ENCODE results near the gene PSRC1. TPM values are rescaled to one million over a fixed set of nuclear protein-coding genes. Genes with fewer than 3 reads are reported as not detected.

Gene PSRC1
- total RNA-seq, 1 donor from 2014 or later, result 78.1 TPM

- no peaks in the 10 kb centered on the region for H3K27me3 Mint-ChIP-seq (ENCODE audit: insufficient read depth, low read depth)
- peaks cover 26% of the 10 kb centered on the region for H3K4me1 Mint-ChIP-seq
- Histone ChIP-seq H3K4me3 (no peak overlapping the region), H3F3A (ENCODE audit: low read depth) (peaks cover 26% of the 10 kb centered on the region), H3K79me2 (ENCODE audit: low read depth) (peaks cover 7% of the 10 kb centered on the region), H3K36me3 (no peaks in the 10 kb centered on the region), H3K27ac (no peak overlapping the region), H2AFZ (replicated peaks) (no peak overlapping the region), H3K9me3 (ENCODE audit: low read depth) (no peaks in the 10 kb centered on the region), H3K9ac (no peak overlapping the region), H3K27me3 (no peaks in the 10 kb centered on the region), H4K20me1 (ENCODE audit: low read depth) (no peaks in the 10 kb centered on the region), H3K4me2 (no peak overlapping the region), H3K4me1 (no peaks in the 10 kb centered on the region)
- H3K9me3 Mint-ChIP-seq, result no peaks in the 10 kb centered on the region
- DNase-seq (ENCODE audit: low spot score), result no peak
- peaks cover 17% of the 10 kb centered on the region for H3K36me3 Mint-ChIP-seq
- TF ChIP-seq CTCF (IDR thresholded peaks at IDR 0.05) (no peak), EZH2phosphoT487 (IDR thresholded peaks at IDR 0.05) (no peak), EZH2 (IDR thresholded peaks at IDR 0.05) (no peak)
- H3K4me3 Mint-ChIP-seq, result no peak overlapping the region
- H3K27ac Mint-ChIP-seq, result peak overlapping the region; percentile 63
These were observed 7.1 kb downstream of the PSRC1 start for GRCh38 chr1:109275706-109276345.

- H3K9ac ChIP-seq, result peak overlapping the region; percentile 27
- no peak overlapping the region for H3K27ac ChIP-seq
- no peaks in the 10 kb centered on the region for H3K36me3 ChIP-seq
These were observed 8.1 kb downstream of the PSRC1 start for GRCh38 chr1:109274533-109275476.

More at GRCh38 chr1:109274533-109275476, 8.1 kb downstream of the PSRC1 start:
- Histone ChIP-seq H3K4me2 (no peak overlapping the region), H2AFZ (replicated peaks) (no peak overlapping the region), H3K4me3 (no peak overlapping the region), H3K79me2 (ENCODE audit: low read depth) (peaks cover 1% of the 10 kb centered on the region), H3K9me3 (ENCODE audit: low read depth) (no peaks in the 10 kb centered on the region), H3K4me1 (no peaks in the 10 kb centered on the region), H3F3A (ENCODE audit: low read depth) (peaks cover 22% of the 10 kb centered on the region), H3K27me3 (no peaks in the 10 kb centered on the region), H4K20me1 (ENCODE audit: low read depth) (no peaks in the 10 kb centered on the region)
- DNase-seq (ENCODE audit: low spot score), result no peak
- Mint-ChIP-seq H3K4me1 (peaks cover 22% of the 10 kb centered on the region), H3K4me3 (no peak overlapping the region), H3K9me3 (no peaks in the 10 kb centered on the region), H3K36me3 (peaks cover 23% of the 10 kb centered on the region), H3K27me3 (ENCODE audit: insufficient read depth, low read depth) (no peaks in the 10 kb centered on the region), H3K27ac (peak overlapping the region; percentile 78)
- TF ChIP-seq EZH2 (IDR thresholded peaks at IDR 0.05), result no peak
- no peak for TF ChIP-seq EZH2phosphoT487 (IDR thresholded peaks at IDR 0.05)
- no peak for TF ChIP-seq CTCF (IDR thresholded peaks at IDR 0.05)

Measured in neural progenitor cell (in vitro differentiated cells).